HCT116 (cell line): Measurements from ENCODE around the gene UAP1L1. TPM values are rescaled to one million over a fixed set of nuclear protein-coding genes. Genes with fewer than 3 reads are reported as not detected.

Experiments used
- ATAC-seq: fragments of 200-7000 bp; cut with Tn5 transposase; 2 replicates; pipeline ENCODE4 v1.9.1; 2020; ENCODE audit warnings: mild to moderate bottlenecking, moderate library complexity
- BruUV-seq: library from RNA; stranded (reverse); fragments of 400-500 nt; replicated peaks from 2 replicates; lab custom pipeline; 2021; lab: Mats Ljungman, UMichigan
- CTCF ChIA-PET: fragments of 300-600 bp; sonication (Branson Sonifier 250); formaldehyde crosslinking; loops from one replicate; lab custom pipeline; 2021; ENCODE audit warnings: antibody characterized with exemption; lab: Charles Lee
- POLR2A ChIA-PET: fragments of 300-600, 350-600 bp; sonication (Branson Sonifier 250); formaldehyde crosslinking; loops from one replicate; lab custom pipeline; 2021; ENCODE audit warnings: antibody characterized with exemption; lab: Charles Lee
- RAD21 ChIA-PET, 2 experiments: fragments of 300-600 bp; sonication (Branson Sonifier 250); formaldehyde crosslinking; loops; one replicate each; lab custom pipeline; 2023; ENCODE audit warnings: low total read pairs in 2 of 2; ENCODE audit not compliant: uncharacterized antibody in 2 of 2, unreplicated experiment in 2 of 2, low non-redundant PET in 1 of 2; lab: Charles Lee
- DNase-seq: peaks from one replicate; pipeline ENCODE4 v3.0.0-alpha.2; 2010; ENCODE audit warnings: low read depth, low spot score
- H2AFZ ChIP-seq: fragments of 200-600 bp; shearing (Covaris generic), sonication (generic); 2 replicates; pipeline ENCODE4 v1.6.1; 2017; ENCODE audit warnings: low read depth, mixed run types, mixed read lengths, antibody characterized with exemption, low read length; ENCODE audit not compliant: poor library complexity, severe bottlenecking
- H3K27ac ChIP-seq: 2 replicates; pipeline ENCODE4 v1.5.1; 2012; ENCODE audit warnings: low read depth, low read length
- H3K27me3 ChIP-seq: fragments of 200-600 bp; sonication (generic); 2 replicates; pipeline ENCODE4 v1.6.1; 2016; ENCODE audit warnings: mixed run types, low read length, mixed read lengths; ENCODE audit not compliant: insufficient read depth
- H3K36me3 ChIP-seq, 2 experiments: fragments of 200-500 bp in 1 of 2; fragments of 200-600 bp in 1 of 2; sonication (Bioruptor generic) in 1 of 2; sonication (generic) in 1 of 2; 2 replicates each; pipeline versions ENCODE4 v1.5.1 to v1.6.1; 2014 to 2016; ENCODE audit warnings: low read length in 2 of 2, inconsistent platforms in 1 of 2, mixed read lengths in 1 of 2, mixed run types in 1 of 2; ENCODE audit not compliant: insufficient read depth in 2 of 2, control insufficient read depth in 1 of 2
- H3K4me1 ChIP-seq, 2 experiments: fragments of 200-600 bp in 1 of 2; sonication (generic) in 1 of 2; 2 replicates each; pipeline versions ENCODE4 v1.5.1 to v1.6.1; 2012 to 2017; ENCODE audit warnings: low read length in 2 of 2, inconsistent platforms in 1 of 2, mild to moderate bottlenecking in 1 of 2, mixed read lengths in 1 of 2, mixed run types in 1 of 2, moderate library complexity in 1 of 2; ENCODE audit not compliant: insufficient read depth in 2 of 2, control insufficient read depth in 1 of 2
- H3K4me2 ChIP-seq: fragments of 200-600 bp; sonication (generic); 2 replicates; pipeline ENCODE4 v1.6.1; 2017; ENCODE audit warnings: mixed run types, low read length, mixed read lengths
- H3K4me3 ChIP-seq, 2 experiments: fragments of 200-600 bp in 1 of 2; sonication (generic) in 1 of 2; replicated peaks in 1 of 2; 2 replicates each; pipeline ENCODE4 v1.5.1; 2011 to 2016; ENCODE audit warnings: low read length in 2 of 2, control low read depth in 1 of 2, low read depth in 1 of 2, mild to moderate bottlenecking in 1 of 2, mixed read lengths in 1 of 2, mixed run types in 1 of 2
- H3K79me2 ChIP-seq: fragments of 200-600 bp; sonication (generic); 2 replicates; pipeline ENCODE4 v1.6.1; 2017; ENCODE audit warnings: mild to moderate bottlenecking, mixed run types, low read length, moderate library complexity, mixed read lengths; ENCODE audit not compliant: insufficient read depth
- H3K9ac ChIP-seq: fragments of 200-600 bp; sonication (generic); 2 replicates; pipeline ENCODE4 v1.6.1; 2016; ENCODE audit warnings: low read length, mixed read lengths
- H3K9me2 ChIP-seq: fragments of 200-600 bp; sonication (generic), shearing (Covaris generic); 2 replicates; pipeline ENCODE4 v1.6.1; 2017; ENCODE audit warnings: mixed run types, mild to moderate bottlenecking, moderate library complexity; ENCODE audit not compliant: insufficient read depth
- H3K9me3 ChIP-seq, 2 experiments: fragments of 200-500 bp in 1 of 2; fragments of 200-600 bp in 1 of 2; sonication (Bioruptor generic) in 1 of 2; sonication (generic) in 1 of 2; 2 replicates each; pipeline ENCODE4 v1.6.1; 2014 to 2017; ENCODE audit warnings: low read length in 2 of 2, mixed read lengths in 2 of 2, inconsistent platforms in 1 of 2, low read depth in 1 of 2, mild to moderate bottlenecking in 1 of 2, mixed run types in 1 of 2, moderate library complexity in 1 of 2; ENCODE audit not compliant: control insufficient read depth in 1 of 2, insufficient read depth in 1 of 2
- H4K20me1 ChIP-seq: fragments of 200-600 bp; sonication (generic), shearing (Covaris generic); 2 replicates; pipeline ENCODE4 v1.6.1; 2017; ENCODE audit warnings: mixed run types, mild to moderate bottlenecking, moderate library complexity; ENCODE audit not compliant: insufficient read depth
- POLR2AphosphoS5 ChIP-seq: IDR thresholded peaks from 2 replicates; pipeline ENCODE4 v1.6.1; 2011; ENCODE audit warnings: mild to moderate bottlenecking, low read depth, low read length, moderate library complexity
- SIN3A ChIP-seq: IDR thresholded peaks from 2 replicates; pipeline ENCODE4 v1.6.1; 2012; ENCODE audit warnings: low read depth
- SRF ChIP-seq: IDR thresholded peaks from 2 replicates; pipeline ENCODE4 v1.6.1; 2012; ENCODE audit warnings: low read depth
- TCF7L2 ChIP-seq: IDR thresholded peaks from 2 replicates; pipeline ENCODE4 v1.7.0; 2011; ENCODE audit warnings: borderline replicate concordance, inconsistent platforms; ENCODE audit not compliant: insufficient read depth, insufficient read length; ENCODE audit errors: extremely low read depth
- ZFX ChIP-seq: fragments of 450-650 bp; IDR thresholded peaks from 2 replicates; pipeline ENCODE4 v1.6.1; 2017
- ZNF274 ChIP-seq: fragments of 200-500 bp; sonication (Bioruptor generic); IDR thresholded peaks from 2 replicates; pipeline ENCODE4 v1.6.1; 2014; ENCODE audit warnings: mild to moderate bottlenecking, low read depth, low read length, inconsistent platforms
- intact Hi-C: fragments of 100-400 bp; cut with micrococcal nuclease; formaldehyde crosslinking; loops from 2 replicates; pipeline ENCODE4 v1.10.0; 2022
- total RNA-seq: library from RNA; stranded (reverse); gene quantifications from one replicate; pipeline ENCODE4 v1.2.1, GENCODE V29; 2021; ENCODE audit not compliant: unreplicated experiment
- TF ChIP-seq, protein P1 (sequence below): IDR thresholded peaks from 2 replicates; pipeline ENCODE4 v1.6.1; 2012

UAP1L1 gene
- total RNA-seq, 1 experiment from 2014 or later = 11.0 TPM

- Histone ChIP-seq H3K4me3 (no peak overlapping the region), H3K9me2 (no peaks in the 10 kb centered on the region), H3K9ac (peak overlapping the region; percentile 66), H2AFZ (no peak overlapping the region), H3K4me2 (peak overlapping the region; percentile 95), H3K79me2 (no peaks in the 10 kb centered on the region), H3K27me3 (no peaks in the 10 kb centered on the region), H3K36me3 (no peaks in the 10 kb centered on the region), H4K20me1 (no peaks in the 10 kb centered on the region), H3K9me3 (no peaks in the 10 kb centered on the region), H3K27ac (peak overlapping the region; percentile 85; the same call in 1 of the 2 replicates), H3K4me1 (peaks cover 22 to 40% of the 10 kb centered on the region in 2 experiments)
- TF ChIP-seq SIN3A (no peak), POLR2AphosphoS5 (no peak), ZFX (no peak), ZNF274 (no peak), SRF (no peak), TCF7L2 (no peak)
- TF ChIP-seq, protein P1, sequence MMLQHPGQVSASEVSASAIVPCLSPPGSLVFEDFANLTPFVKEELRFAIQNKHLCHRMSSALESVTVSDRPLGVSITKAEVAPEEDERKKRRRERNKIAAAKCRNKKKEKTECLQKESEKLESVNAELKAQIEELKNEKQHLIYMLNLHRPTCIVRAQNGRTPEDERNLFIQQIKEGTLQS = no peak
- intact Hi-C loops = no loop called here
- CTCF ChIA-PET = interaction anchor here (1.1 to 4.3 kb wide), 5 partner anchors 8 to 213 kb away, joined by 3 to 22 read pairs (median 10); partner anchors contain the start of genes AJM1 and NPDC1
- no TSS peak for BruUV-seq
- DNase-seq (no peak), ATAC-seq (no peak)
- POLR2A ChIA-PET = interaction anchor here (1.4 to 1.5 kb wide), 2 partner anchors 8 to 13 kb away, joined by 4 read pairs; no protein-coding TSS in a partner anchor
- RAD21 ChIA-PET = no interaction called here
Measured at GRCh38 chr9:137055385-137056364, 21.6 kb upstream of the UAP1L1 start.
